HepG2 (cell line): ENCODE results near the gene DPP3. TPM values are rescaled to one million over a fixed set of nuclear protein-coding genes. Genes with fewer than 3 reads are reported as not detected.

Source experiments
- BRD4 ChIP-seq: sonication (generic); formaldehyde crosslinking; IDR thresholded peaks from 2 replicates; pipeline ENCODE4 v1.4.0; 2020; ENCODE audit warnings: missing genetic modification reagents
- CSRNP2 ChIP-seq: sonication (generic); formaldehyde crosslinking; conservative IDR thresholded peaks from 2 replicates; pipeline ENCODE4 v1.8.0; 2022; ENCODE audit warnings: low read depth, missing genetic modification reagents
- GMEB1 ChIP-seq: sonication (generic); formaldehyde crosslinking; IDR thresholded peaks from 2 replicates; pipeline ENCODE4 v1.5.1; 2020; ENCODE audit warnings: missing genetic modification reagents, mild to moderate bottlenecking, borderline replicate concordance
- HBP1 ChIP-seq: IDR thresholded peaks from 2 replicates; pipeline ENCODE4 v1.6.1; 2016; ENCODE audit warnings: low read depth, control low read depth
- HIVEP1 ChIP-seq: sonication (generic); formaldehyde crosslinking; IDR thresholded peaks from 2 replicates; pipeline ENCODE4 v1.4.0; 2020; ENCODE audit warnings: mild to moderate bottlenecking, missing genetic modification reagents
- HMG20A ChIP-seq: IDR thresholded peaks from 2 replicates; pipeline ENCODE4 v1.6.1; 2016; ENCODE audit warnings: borderline replicate concordance
- IRF2 ChIP-seq: IDR thresholded peaks from 2 replicates; pipeline ENCODE4 v1.6.1; 2018; ENCODE audit warnings: missing genetic modification reagents, missing compliant biosample characterization
- MLLT10 ChIP-seq: sonication (generic); formaldehyde crosslinking; IDR thresholded peaks from 2 replicates; pipeline ENCODE4 v1.4.0; 2020; ENCODE audit warnings: missing genetic modification reagents
- NBN ChIP-seq: fragments of 450-650 bp; conservative IDR thresholded peaks from 2 replicates; pipeline ENCODE4 v1.6.1; 2017
- RAD21 ChIP-seq: fragments of 450-650 bp; formaldehyde crosslinking; IDR thresholded peaks from 2 replicates; pipeline ENCODE4 v1.5.0; 2020; ENCODE audit warnings: mild to moderate bottlenecking
- RELA ChIP-seq: sonication (generic); formaldehyde crosslinking; IDR thresholded peaks from 2 replicates; pipeline ENCODE4 v1.4.0; 2020; ENCODE audit warnings: missing genetic modification reagents
- RFX3 ChIP-seq: IDR thresholded peaks from 2 replicates; pipeline ENCODE4 v1.6.1; 2016; ENCODE audit warnings: missing biosample characterization, missing genetic modification reagents
- RFXANK ChIP-seq: IDR thresholded peaks from 2 replicates; pipeline ENCODE4 v1.6.1; 2016
- SMAD1 ChIP-seq: sonication (generic); formaldehyde crosslinking; IDR thresholded peaks from 2 replicates; pipeline ENCODE4 v1.4.0; 2020; ENCODE audit warnings: missing genetic modification reagents, low read depth, mild to moderate bottlenecking, borderline replicate concordance
- STAG1 ChIP-seq: sonication (generic); formaldehyde crosslinking; IDR thresholded peaks from 2 replicates; pipeline ENCODE4 v1.4.0; 2020; ENCODE audit warnings: missing genetic modification reagents
- TAF1 ChIP-seq: sonication (generic); formaldehyde crosslinking; IDR thresholded peaks from 2 replicates; pipeline ENCODE4 v1.4.0; 2020; ENCODE audit warnings: missing genetic modification reagents
- TFAP4 ChIP-seq: sonication (generic); IDR thresholded peaks from 2 replicates; pipeline ENCODE4 v1.6.1; 2016; ENCODE audit warnings: low read depth, borderline replicate concordance
- TRAFD1 ChIP-seq: sonication (generic); formaldehyde crosslinking; IDR thresholded peaks from 2 replicates; pipeline ENCODE4 v1.5.1; 2020; ENCODE audit warnings: missing genetic modification reagents, mild to moderate bottlenecking, borderline replicate concordance
- ZC3H13 ChIP-seq: sonication (generic); formaldehyde crosslinking; IDR thresholded peaks from 2 replicates; pipeline ENCODE4 v1.8.1; 2023; ENCODE audit warnings: mild to moderate bottlenecking, missing genetic modification reagents, moderate library complexity
- ZFP90 ChIP-seq: sonication (generic); formaldehyde crosslinking; IDR thresholded peaks from 2 replicates; pipeline ENCODE4 v1.8.0; 2022; ENCODE audit warnings: missing genetic modification reagents, mild to moderate bottlenecking, inconsistent platforms, borderline replicate concordance
- ZNF263 ChIP-seq: sonication (generic); formaldehyde crosslinking; IDR thresholded peaks from 2 replicates; pipeline ENCODE4 v1.4.0; 2020; ENCODE audit warnings: missing genetic modification reagents
- ZNF678 ChIP-seq: sonication (generic); formaldehyde crosslinking; IDR thresholded peaks from 2 replicates; pipeline ENCODE4 v1.4.0; 2020; ENCODE audit warnings: mild to moderate bottlenecking, missing genetic modification reagents
- ZNF724P ChIP-seq: sonication (generic); formaldehyde crosslinking; IDR thresholded peaks from 2 replicates; pipeline ENCODE4 v1.8.0; 2022; ENCODE audit warnings: missing genetic modification reagents, borderline replicate concordance
- ZZZ3 ChIP-seq: sonication (generic); formaldehyde crosslinking; IDR thresholded peaks from 2 replicates; pipeline ENCODE4 v1.4.0; 2020; ENCODE audit warnings: missing genetic modification reagents, mild to moderate bottlenecking, borderline replicate concordance
- polyA plus RNA-seq, 8 experiments: library from polyadenylated mRNA; depleted of rRNA in 3 of 8; stranded (reverse) in 7 of 8; unstranded in 1 of 8; fragments of >200 nt; fragmentation: Illumina TruSeq in 4 of 8; extraction: Trizol in 4 of 8; gene quantifications; 2 replicates each; pipeline versions ENCODE4 v1.2.1 to v1.2.3, GENCODE V29; 2011 to 2016; ENCODE audit warnings: low read depth in 4 of 8, missing spikeins in 1 of 8, mixed read lengths in 1 of 8; ENCODE audit not compliant: insufficient read depth in 1 of 8
- total RNA-seq, 5 experiments: library from RNA; depleted of rRNA; stranded (reverse); fragments of >200 nt; fragmentation: Illumina TruSeq; extraction: Trizol; gene quantifications; 2 replicates each; pipeline ENCODE4 v1.2.3, GENCODE V29; 2016; ENCODE audit warnings: low read depth in 1 of 5

Gene DPP3
- total and polyA plus RNA-seq, 2 of the 13 experiments (the other 11 are each of a cell fraction or from before 2014, with no cell fraction given) = 38.4 to 59.8 TPM

- TF ChIP-seq RELA (CRISPR knock-in tag) (no peak), HBP1 (CRISPR knock-in tag) (no peak), ZFP90 (CRISPR knock-in tag) (no peak), ZNF678 (CRISPR knock-in tag) (no peak), NBN (no peak), RFX3 (CRISPR knock-in tag) (no peak), BRD4 (CRISPR knock-in tag) (no peak), HMG20A (CRISPR knock-in tag) (no peak), ZNF263 (CRISPR knock-in tag) (no peak), IRF2 (CRISPR knock-in tag) (no peak), SMAD1 (CRISPR knock-in tag) (no peak), HIVEP1 (no peak), RAD21 (peak; percentile 74), TFAP4 (no peak), GMEB1 (CRISPR knock-in tag) (no peak), TAF1 (CRISPR knock-in tag) (no peak), RFXANK (no peak), STAG1 (peak; percentile 64), MLLT10 (CRISPR knock-in tag) (no peak), CSRNP2 (CRISPR knock-in tag) (no peak), ZNF724P (CRISPR knock-in tag) (no peak), TRAFD1 (CRISPR knock-in tag) (no peak), ZZZ3 (CRISPR knock-in tag) (no peak), ZC3H13 (CRISPR knock-in tag) (no peak)
Measured at GRCh38 chr11:66478729-66479393, 1.4 kb upstream of the DPP3 start (continued).
